IPS-NIHi7 (cell line): ENCODE results near the gene LGALS9B.
"Not testable (repeated sequence)": the region's sequence is repeated elsewhere in the genome, so short reads cannot be mapped to it uniquely, and the experiment has no call there.

Experiments
- DNase-seq: peaks from one replicate; pipeline ENCODE4 v3.0.0; 2012; ENCODE audit warnings: mixed read lengths; ENCODE audit errors: extremely low spot score

Gene LGALS9B

DNA sequence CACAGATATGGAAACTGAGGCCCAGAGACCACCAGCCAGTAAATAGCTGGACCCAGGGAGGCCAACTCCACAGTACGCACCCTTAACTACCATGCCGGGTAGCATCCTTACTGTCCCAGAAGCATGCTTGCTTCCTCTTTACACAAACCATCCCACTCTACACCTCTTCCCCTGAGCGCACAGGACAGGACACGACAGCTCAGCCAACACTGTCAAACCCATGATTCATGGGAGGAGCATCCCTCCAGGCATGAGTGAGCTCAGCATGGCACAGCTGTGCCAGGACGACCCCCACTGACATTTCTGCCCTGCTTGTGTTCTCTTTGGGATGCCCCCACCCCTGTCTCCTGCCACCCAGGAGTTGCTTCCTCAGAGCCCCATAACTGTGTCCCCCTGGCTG is 340 bp downstream of the LGALS9B start:
- not testable (repeated sequence) for DNase-seq

DNA sequence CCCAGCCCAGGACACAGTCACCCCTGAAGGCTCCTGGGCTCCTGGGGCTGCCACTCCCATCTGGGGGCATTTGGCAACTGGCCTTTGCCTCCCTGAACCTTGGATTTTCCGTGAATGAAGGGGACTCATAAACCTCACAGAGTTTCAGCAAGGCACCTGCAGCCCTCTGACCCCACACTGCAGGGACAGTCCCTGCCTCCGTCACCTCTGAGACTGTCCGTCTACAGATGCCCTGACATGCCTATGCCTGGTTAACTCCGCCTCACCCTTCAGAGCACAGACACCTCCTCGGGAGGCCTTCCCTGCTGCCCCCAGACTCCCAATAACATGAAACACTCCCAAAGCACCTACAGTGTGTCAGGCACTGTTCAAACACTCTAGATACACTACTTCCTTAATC is 786 bp downstream of the LGALS9B start:
- DNase-seq, result not testable (repeated sequence)

DNA sequence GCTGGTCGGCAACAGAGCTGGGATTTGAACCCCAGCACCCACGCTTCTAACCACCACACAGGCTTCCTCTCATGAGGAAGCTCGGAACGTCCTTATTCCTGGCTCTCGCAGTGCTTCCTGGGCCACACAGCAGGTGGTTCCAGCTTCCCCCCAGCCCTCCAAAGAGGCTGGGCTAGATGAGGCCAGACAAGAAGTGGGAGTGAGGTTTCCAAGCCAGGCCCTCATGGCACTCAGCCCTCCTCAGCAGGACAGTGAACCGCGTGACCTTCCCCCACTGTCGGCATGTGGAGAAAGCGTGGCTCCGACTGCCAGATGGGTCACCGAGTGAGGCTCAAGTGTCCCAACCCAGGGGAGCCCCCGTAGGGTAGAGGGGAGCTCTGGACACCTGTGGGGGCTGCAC is 1.8 kb downstream of the LGALS9B start:
- not testable (repeated sequence) for DNase-seq

- DNase-seq, result not testable (repeated sequence)
Observed at GRCh38 chr17:20464854-20465414, 2.4 kb downstream of the LGALS9B start.

- DNase-seq, result not testable (repeated sequence)
Observed at GRCh38 chr17:20462158-20462557, 5.2 kb downstream of the LGALS9B start.

- DNase-seq, result not testable (repeated sequence)
Observed at GRCh38 chr17:20457848-20458381, 9.4 kb downstream of the LGALS9B start.

- DNase-seq, result not testable (repeated sequence)
Observed at GRCh38 chr17:20455106-20455505, 12.2 kb downstream of the LGALS9B start.

DNA sequence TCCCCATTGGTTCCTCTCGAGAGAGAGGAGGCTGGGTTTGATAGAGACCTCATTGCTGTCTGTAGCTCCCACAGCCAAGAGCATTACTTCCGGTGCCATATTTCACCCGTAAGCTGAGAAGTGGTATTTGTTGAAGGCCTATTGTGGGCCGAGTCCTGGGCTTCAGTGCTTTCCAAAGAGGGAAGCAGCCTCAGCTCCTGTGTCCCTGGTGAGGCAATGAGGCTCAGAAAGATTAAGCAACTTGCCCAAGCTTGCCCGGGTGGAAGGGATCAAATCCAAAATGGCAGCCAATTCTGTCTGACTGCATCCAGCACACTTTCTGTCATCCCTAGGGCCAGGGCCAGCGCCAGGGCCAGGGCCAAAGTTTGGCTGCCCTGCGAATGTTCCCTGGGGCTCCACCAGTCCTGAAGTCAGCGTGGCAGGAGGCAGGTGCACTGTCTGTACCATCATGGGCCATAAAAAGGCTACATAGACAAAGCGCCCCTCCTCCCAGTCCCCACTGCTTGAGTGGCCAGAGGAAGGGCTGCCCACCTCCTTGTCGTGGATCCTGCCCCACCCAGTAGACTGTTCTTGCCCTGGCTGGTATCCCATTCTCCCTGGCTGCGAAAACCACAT is 13.4 kb downstream of the LGALS9B start:
- DNase-seq, result not testable (repeated sequence)

DNA sequence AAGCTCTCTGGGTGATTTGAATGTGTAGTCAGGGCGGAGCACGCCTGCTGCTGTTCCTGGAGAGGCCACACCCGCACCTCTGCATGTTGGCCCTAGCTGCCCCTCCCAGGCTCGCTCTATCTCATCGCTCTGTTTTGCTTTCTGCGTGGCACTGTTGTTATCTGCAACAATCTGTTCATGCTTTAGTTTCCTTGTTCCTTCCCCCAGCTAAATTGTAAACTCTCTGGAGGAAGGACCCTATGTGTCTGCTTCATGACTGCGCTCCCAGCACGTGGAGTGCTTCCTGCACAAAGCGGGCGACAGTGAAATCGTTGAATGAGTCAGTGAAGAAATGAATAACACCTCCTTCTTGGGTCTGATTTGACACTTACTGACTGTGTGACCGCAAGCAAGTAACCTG is 16.5 kb downstream of the LGALS9B start:
- DNase-seq, result not testable (repeated sequence)

DNA sequence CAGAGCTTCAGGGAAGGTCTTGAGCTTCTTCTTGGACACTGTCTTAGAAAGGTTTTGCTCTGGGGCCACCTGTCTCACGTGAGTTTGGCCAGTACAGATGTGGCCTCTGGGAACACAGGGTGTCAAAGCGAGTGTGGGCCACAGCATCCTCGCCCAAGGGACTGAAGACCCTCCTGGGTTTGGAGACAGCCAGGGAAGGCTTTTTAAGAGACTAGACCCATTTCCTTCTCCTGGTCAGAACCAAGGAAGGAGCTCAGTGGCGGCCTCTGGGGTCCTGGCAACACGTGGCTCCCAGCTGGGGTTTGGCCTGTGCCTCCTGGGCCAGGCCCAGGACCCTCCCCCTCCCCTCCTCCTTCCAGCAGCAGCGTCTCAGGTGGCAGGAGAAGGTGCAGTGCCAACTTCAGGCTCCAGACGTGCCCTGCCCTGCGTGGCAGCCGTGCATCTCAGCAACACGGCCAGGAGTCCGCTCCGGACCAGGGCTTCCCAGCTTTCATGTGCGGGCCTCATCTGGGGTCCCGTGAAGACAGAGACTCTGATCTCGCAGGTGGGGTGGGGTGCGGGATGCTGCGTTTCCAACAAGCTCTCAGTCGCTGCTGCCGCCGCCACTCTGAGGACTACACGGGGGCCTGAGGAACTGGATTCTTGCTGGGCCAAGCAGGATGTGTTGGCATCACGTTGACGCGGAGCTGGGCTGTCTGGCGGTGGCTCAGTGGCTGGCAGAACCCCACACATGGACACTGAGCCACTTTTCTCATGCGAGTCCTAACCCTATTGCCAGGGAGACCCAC is 19.6 kb downstream of the LGALS9B start:
- not testable (repeated sequence) for DNase-seq

GRCh38 chr17:20446895-20447294 is 20.4 kb downstream of the LGALS9B start:
- DNase-seq, result not testable (repeated sequence)

DNA sequence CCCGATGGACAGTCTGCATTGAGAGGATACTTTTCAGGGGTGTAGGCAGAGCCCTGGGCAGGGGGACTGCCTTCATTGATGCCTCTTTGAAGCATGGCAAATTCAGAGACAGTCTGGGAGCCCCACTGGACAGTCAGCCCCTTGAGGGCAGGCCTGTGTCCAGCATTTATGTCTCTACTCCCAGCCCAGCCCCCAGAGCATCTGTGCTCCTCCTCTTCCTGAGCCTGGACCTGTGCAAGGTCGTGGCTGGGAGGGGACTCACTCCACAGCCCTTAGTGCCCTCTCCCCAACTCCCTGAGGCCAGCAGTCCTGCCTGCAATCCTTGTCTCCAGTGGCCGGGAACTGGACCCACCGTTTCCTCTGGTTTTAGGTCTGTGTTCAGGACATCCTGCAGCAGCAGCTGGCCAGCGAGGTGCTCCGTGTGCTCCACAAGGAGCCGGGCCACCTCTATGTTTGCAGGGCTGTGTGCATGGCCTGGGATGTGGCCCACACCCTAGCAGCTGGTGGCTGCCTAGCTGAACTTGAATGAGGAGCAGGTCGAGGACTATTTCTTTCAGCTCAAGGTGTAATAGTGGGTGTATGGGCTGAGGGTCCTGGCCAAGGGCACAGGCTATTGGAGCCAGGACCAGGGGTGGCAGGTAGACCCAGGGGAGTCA is 22.6 kb downstream of the LGALS9B start:
- DNase-seq, result not testable (repeated sequence)

DNA sequence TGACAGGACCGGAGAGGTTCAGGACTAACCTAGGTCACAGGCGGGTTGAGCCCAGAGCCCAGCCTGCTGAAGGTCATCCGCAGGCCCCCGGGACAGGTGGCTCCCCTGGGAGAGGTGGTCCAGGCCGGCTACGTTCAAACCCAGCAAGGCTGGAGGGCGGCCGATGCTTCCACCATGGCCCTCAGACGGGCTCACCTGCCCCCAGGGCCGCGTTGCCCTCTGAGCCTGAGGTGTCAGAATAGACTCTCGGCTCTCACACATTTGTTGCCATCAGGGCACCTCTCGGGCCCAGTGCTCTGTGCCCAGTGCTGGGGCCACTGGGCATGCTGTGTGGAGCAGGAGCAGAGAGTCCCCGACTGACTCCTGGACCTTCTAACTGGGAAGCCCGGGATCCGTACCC is 23.2 kb downstream of the LGALS9B start:
- not testable (repeated sequence) for DNase-seq

DNA sequence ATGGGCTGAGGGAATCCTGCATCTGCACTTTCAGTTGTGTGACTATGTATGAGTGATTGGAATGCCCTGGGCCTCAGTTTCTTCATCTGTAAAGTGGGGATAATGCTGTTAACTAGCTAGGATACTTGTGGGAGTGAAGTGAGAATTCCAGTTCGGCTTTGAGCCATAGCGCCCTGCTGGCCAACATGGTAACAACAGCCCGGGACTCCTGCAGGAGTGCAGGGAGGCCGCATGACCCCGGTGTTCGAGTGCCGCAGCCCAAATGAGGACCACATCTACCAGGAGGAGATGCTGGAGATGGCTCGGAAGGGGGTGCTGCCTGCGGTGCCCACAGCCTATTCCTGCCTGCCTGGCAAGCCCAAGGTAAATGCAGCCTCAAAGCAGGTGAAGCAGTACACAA is 23.7 kb downstream of the LGALS9B start:
- not testable (repeated sequence) for DNase-seq

- not testable (repeated sequence) for DNase-seq
Observed at GRCh38 chr17:20440665-20441064, 26.7 kb downstream of the LGALS9B start.

- not testable (repeated sequence) for DNase-seq
Observed at GRCh38 chr17:20435166-20435565, 32.2 kb downstream of the LGALS9B start.

- not testable (repeated sequence) for DNase-seq
Observed at GRCh38 chr17:20433382-20433781, 34.0 kb downstream of the LGALS9B start.

GRCh38 chr17:20427264-20427663 is 40.1 kb downstream of the LGALS9B start:
- DNase-seq, result not testable (repeated sequence)

GRCh38 chr17:20422826-20423225 is 44.5 kb downstream of the LGALS9B start:
- not testable (repeated sequence) for DNase-seq

DNA sequence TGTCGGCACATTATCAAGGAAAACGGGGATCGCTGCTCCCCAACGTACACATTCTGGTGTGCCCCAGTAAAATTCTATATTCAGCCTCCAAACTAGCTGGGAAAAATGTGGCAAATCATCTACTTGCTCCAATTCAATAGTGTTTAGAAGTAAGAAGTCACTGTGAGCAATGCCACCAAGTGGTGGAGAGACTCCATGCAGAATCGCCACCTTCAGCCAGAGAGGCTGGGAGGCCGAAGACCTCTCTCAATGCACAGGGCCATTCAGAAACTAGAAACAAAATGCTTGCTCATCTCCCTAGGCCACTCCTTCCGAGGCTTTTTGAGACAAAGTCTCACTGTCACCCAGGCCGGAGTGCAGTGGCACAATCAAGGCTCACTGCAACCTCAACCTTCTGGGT is 48.5 kb downstream of the LGALS9B start:
- not testable (repeated sequence) for DNase-seq

DNA sequence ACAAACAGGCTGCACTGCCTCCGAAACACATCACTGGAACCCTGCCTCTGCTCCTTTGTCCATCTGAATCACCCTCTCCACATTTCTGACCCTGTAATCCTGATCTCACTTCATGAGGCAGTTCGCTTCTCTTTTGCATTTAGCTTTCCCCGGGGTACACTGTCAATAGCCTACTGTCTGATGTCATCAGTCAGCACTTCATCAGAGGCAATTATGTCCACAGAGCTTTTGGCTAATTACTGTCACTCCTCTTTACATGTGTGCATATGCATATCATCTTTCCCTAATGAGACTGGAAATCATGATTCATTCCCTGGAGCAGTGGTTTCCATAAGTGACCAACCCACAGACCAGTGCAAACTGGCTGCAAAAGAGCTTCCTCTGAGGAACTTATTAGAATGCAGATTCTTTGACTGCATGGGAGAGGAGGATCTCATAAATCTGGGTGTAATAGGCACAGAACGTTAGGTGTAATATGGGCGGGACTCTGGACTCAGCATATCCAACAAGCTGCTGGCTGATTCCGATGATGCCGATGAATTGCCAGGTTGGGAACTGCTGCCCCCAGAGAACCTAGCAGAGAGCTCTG is 49.8 kb downstream of the LGALS9B start:
- not testable (repeated sequence) for DNase-seq
